ENCODE measurements around the gene DNAJA4. TPM values are rescaled to one million over a fixed set of nuclear protein-coding genes. Genes with fewer than 3 reads are reported as not detected.

The DNAJA4 gene
- total and polyA plus RNA-seq, 9 of the 15 experiments (the other 6 are each of a cell fraction or from before 2014, with no cell fraction given), result 0.11 to 1.0 (median 0.16) TPM; not detected in 4

DNA sequence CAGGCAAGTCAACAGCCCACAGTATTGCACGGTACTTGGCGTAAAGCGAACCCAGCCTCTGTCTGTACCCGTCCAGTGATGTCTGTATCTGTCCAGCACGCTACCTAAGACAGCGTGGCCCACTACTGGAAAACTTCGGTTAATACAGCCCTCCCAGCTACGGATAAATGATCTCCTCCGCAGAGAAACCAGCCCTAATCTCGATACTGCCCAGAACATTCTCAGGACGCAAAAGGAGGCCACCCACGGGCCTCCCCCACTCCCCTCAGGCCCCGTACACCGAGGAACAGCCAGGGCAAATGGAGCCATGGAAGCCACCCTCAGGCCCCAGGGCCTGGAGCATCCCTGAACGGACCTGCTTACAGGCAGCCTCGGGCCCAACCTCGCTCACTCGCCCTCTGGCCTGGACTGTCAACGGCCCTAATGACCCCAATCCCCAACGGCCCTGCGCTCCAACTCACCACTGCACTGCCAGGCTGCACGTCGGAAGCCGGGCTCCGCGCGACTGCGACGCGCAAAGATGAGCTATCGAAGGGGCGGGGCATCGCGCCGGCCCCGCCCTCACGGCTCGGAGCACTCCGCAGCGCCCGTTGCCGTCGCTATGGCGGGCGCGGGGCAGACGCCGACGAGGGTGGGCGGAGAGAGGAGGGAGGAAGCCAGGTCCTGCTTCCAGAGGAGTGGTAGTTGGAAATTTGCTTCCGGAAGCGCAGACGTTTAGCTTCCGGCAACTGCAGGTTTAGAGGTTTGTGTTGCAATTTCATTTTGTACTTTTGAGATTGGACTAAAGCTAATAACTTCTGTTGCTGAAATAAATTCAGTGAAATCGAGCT is 35.0 kb downstream of the DNAJA4 start, which contains the start of gene SKIC8 (continued):
- TF ChIP-seq CREB1 (IDR thresholded peaks at IDR 0.05) (peak; percentile 97), CREB1 (CRISPR knock-in tag; IDR thresholded peaks at IDR 0.05) (peak; percentile 98), CBX3 (IDR thresholded peaks at IDR 0.05; ENCODE audit: borderline replicate concordance in 1 of 2, low read length in 2 of 2) (peak in 1 of 2 experiments; percentile 28; a peak in 1 of 3 replicates), NR2C2 (CRISPR knock-in tag; IDR thresholded peaks at IDR 0.05) (no peak), NR2C2 (tag; IDR thresholded peaks at IDR 0.05) (peak; percentile 97), XRCC5 (IDR thresholded peaks at IDR 0.05; ENCODE audit: low read depth, low read length) (peak; percentile 43), CBX8 (IDR thresholded peaks at IDR 0.05; ENCODE audit: borderline replicate concordance, extremely low read depth, low read depth, low read length, poor library complexity, severe bottlenecking) (no peak), ATF7 (IDR thresholded peaks at IDR 0.05) (peak; percentile 79; the same call in 1 of the 2 replicates), MXI1 (IDR thresholded peaks at IDR 0.05; ENCODE audit: low read depth, low read length) (peak; percentile 58; the same call in 1 of the 2 replicates), ZNF76 (CRISPR knock-in tag; IDR thresholded peaks at IDR 0.05; ENCODE audit: borderline replicate concordance) (0 out of 2 replicates have a peak, but pooled peaks have one; percentile 48), ZNF830 (CRISPR knock-in tag; IDR thresholded peaks at IDR 0.05) (no peak), MED1 (CRISPR knock-in tag; IDR thresholded peaks at IDR 0.05; ENCODE audit: borderline replicate concordance) (no peak), RBFOX2 (IDR thresholded peaks at IDR 0.05; ENCODE audit: low read depth, low read length) (peak; percentile 98)
- TF ChIP-seq, protein P1, sequence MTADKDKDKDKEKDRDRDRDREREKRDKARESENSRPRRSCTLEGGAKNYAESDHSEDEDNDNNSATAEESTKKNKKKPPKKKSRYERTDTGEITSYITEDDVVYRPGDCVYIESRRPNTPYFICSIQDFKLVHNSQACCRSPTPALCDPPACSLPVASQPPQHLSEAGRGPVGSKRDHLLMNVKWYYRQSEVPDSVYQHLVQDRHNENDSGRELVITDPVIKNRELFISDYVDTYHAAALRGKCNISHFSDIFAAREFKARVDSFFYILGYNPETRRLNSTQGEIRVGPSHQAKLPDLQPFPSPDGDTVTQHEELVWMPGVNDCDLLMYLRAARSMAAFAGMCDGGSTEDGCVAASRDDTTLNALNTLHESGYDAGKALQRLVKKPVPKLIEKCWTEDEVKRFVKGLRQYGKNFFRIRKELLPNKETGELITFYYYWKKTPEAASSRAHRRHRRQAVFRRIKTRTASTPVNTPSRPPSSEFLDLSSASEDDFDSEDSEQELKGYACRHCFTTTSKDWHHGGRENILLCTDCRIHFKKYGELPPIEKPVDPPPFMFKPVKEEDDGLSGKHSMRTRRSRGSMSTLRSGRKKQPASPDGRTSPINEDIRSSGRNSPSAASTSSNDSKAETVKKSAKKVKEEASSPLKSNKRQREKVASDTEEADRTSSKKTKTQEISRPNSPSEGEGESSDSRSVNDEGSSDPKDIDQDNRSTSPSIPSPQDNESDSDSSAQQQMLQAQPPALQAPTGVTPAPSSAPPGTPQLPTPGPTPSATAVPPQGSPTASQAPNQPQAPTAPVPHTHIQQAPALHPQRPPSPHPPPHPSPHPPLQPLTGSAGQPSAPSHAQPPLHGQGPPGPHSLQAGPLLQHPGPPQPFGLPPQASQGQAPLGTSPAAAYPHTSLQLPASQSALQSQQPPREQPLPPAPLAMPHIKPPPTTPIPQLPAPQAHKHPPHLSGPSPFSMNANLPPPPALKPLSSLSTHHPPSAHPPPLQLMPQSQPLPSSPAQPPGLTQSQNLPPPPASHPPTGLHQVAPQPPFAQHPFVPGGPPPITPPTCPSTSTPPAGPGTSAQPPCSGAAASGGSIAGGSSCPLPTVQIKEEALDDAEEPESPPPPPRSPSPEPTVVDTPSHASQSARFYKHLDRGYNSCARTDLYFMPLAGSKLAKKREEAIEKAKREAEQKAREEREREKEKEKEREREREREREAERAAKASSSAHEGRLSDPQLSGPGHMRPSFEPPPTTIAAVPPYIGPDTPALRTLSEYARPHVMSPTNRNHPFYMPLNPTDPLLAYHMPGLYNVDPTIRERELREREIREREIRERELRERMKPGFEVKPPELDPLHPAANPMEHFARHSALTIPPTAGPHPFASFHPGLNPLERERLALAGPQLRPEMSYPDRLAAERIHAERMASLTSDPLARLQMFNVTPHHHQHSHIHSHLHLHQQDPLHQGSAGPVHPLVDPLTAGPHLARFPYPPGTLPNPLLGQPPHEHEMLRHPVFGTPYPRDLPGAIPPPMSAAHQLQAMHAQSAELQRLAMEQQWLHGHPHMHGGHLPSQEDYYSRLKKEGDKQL (CRISPR knock-in tag; IDR thresholded peaks at IDR 0.05; ENCODE audit: borderline replicate concordance), result no peak
- TF ChIP-seq, protein P2, sequence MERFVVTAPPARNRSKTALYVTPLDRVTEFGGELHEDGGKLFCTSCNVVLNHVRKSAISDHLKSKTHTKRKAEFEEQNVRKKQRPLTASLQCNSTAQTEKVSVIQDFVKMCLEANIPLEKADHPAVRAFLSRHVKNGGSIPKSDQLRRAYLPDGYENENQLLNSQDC (CRISPR knock-in tag; IDR thresholded peaks at IDR 0.05), result no peak
- TF ChIP-seq, protein P3, sequence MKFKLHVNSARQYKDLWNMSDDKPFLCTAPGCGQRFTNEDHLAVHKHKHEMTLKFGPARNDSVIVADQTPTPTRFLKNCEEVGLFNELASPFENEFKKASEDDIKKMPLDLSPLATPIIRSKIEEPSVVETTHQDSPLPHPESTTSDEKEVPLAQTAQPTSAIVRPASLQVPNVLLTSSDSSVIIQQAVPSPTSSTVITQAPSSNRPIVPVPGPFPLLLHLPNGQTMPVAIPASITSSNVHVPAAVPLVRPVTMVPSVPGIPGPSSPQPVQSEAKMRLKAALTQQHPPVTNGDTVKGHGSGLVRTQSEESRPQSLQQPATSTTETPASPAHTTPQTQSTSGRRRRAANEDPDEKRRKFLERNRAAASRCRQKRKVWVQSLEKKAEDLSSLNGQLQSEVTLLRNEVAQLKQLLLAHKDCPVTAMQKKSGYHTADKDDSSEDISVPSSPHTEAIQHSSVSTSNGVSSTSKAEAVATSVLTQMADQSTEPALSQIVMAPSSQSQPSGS (CRISPR knock-in tag; IDR thresholded peaks at IDR 0.05), result no peak
- TF ChIP-seq, protein P4, sequence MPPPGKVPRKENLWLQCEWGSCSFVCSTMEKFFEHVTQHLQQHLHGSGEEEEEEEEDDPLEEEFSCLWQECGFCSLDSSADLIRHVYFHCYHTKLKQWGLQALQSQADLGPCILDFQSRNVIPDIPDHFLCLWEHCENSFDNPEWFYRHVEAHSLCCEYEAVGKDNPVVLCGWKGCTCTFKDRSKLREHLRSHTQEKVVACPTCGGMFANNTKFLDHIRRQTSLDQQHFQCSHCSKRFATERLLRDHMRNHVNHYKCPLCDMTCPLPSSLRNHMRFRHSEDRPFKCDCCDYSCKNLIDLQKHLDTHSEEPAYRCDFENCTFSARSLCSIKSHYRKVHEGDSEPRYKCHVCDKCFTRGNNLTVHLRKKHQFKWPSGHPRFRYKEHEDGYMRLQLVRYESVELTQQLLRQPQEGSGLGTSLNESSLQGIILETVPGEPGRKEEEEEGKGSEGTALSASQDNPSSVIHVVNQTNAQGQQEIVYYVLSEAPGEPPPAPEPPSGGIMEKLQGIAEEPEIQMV (tag; conservative IDR thresholded peaks at IDR 0.05; ENCODE audit: low read depth), result no peak

Data from K562 (cell line).